Heart left ventricle (tissue), 16 donors: Measurements from ENCODE around the gene VAT1L. TPM values are rescaled to one million over a fixed set of nuclear protein-coding genes. Genes with fewer than 3 reads are reported as not detected.

Experiments used
- ATAC-seq, 4 donors: fragments of 200-7000 bp; cut with Tn5 transposase; one replicate each; pipeline ENCODE4 v1.9.1; 2020 to 2022; ENCODE audit warnings: moderate library complexity in 4 of 4, mild to moderate bottlenecking in 3 of 4, moderate number of reproducible peaks in 1 of 4
- DNase-seq, 5 donors: peaks; one replicate each; pipeline ENCODE4 v3.0.0-alpha.2; 2020
- H3K27ac ChIP-seq, 12 donors: fragments of 200-600 bp; sonication (generic) in 4 of 12; one replicate each; pipeline versions ENCODE4 v1.5.0 to v1.8.0; 2016 to 2022; ENCODE audit warnings: mild to moderate bottlenecking in 2 of 12
- H3K27me3 ChIP-seq, 9 donors: fragments of 200-600 bp; sonication (generic) in 2 of 9; one replicate each; pipeline versions ENCODE4 v1.5.1 to v1.8.0; 2016 to 2022; ENCODE audit warnings: mild to moderate bottlenecking in 3 of 9
- H3K36me3 ChIP-seq, 9 donors: fragments of 200-600 bp; sonication (generic) in 2 of 9; one replicate each; pipeline versions ENCODE4 v1.5.0 to v1.8.0; 2018 to 2022; ENCODE audit warnings: mild to moderate bottlenecking in 2 of 9
- H3K4me1 ChIP-seq, 12 donors: fragments of 200-600 bp; sonication (generic) in 4 of 12; one replicate each; pipeline versions ENCODE4 v1.5.0 to v1.8.0; 2016 to 2022; ENCODE audit warnings: mild to moderate bottlenecking in 3 of 12
- H3K4me3 ChIP-seq, 12 donors: fragments of 200-600 bp; sonication (generic) in 4 of 12; one replicate each; pipeline versions ENCODE4 v1.5.0 to v1.8.0; 2017 to 2022; ENCODE audit warnings: mild to moderate bottlenecking in 9 of 12, moderate library complexity in 4 of 12
- H3K9me3 ChIP-seq, 12 donors: fragments of 200-600 bp; sonication (generic) in 4 of 12; one replicate each; pipeline versions ENCODE4 v1.5.0 to v1.8.0; 2016 to 2022; ENCODE audit warnings: mild to moderate bottlenecking in 1 of 12
- POLR2A ChIP-seq, 2 donors: fragments of 450-650 bp; IDR thresholded peaks; one replicate each; pipeline ENCODE4 v1.6.1; 2017; ENCODE audit warnings: antibody characterized with exemption in 2 of 2, mild to moderate bottlenecking in 2 of 2, moderate library complexity in 2 of 2
- whole genome bisulfite sequencing, 4 donors: extraction: QIAGEN DNeasy Blood & Tissue Kit in 2 of 4; methylation state at CpG; one replicate each; pipeline versions ENCODE4 v1.1.5 to v1.1.7; 2013 to 2018; 5-methylcytosine and 5-hydroxymethylcytosine counted together
- intact Hi-C, 10 donors: fragments of 100-400 bp; cut with DNase I; formaldehyde crosslinking; loops; one replicate each; pipeline versions ENCODE4 v1.11.1 to v1.14.2; 2022
- polyA plus RNA-seq, 2 donors: library from polyadenylated mRNA; stranded (reverse); fragments of 200-250 nt; gene quantifications; one replicate each; pipeline ENCODE4 v1.2.3, GENCODE V29; 2013
- total RNA-seq, 9 donors: library from RNA; depleted of rRNA in 2 of 9; stranded (reverse); fragments of >200 nt in 2 of 9; fragmentation: NEBNext Ultra II Directional in 3 of 9; extraction: Animal tissue kit (Norgen Biotek cat#: 25700) in 3 of 9; gene quantifications; one replicate each; pipeline versions ENCODE4 v1.1.0 to v1.2.4, GENCODE V29; 2016 to 2023
- TF ChIP-seq, protein P1 (sequence below), 12 donors: fragments of 200-600 bp; sonication (generic) in 4 of 12; IDR thresholded peaks; one replicate each; pipeline versions ENCODE4 v1.5.0 to v1.8.0; 2018 to 2022; ENCODE audit warnings: antibody characterized with exemption in 12 of 12, mild to moderate bottlenecking in 5 of 12
- donor health status: ischemic (EF 13 %, LVEDD 7.1; RV severe dilation, severe dysfunction).
- donor health status: healthy with polysubstance abuse.
- donor health status: DM: no; HTN: yes; CAD: no.
- donor health status: DM: no; HTN: no; CAD: no.
- donor health status: ischemic (EF 25% LVEDD 6.9; RV normal size, moderate dysfunction).
- donor health status: ischemic (EF 25% LVEDD 5.7; RV mildly dilated, moderate dysfunction).
- donor health status: healthy.
- donor health status: DM: yes; HTN: yes; CAD: no.
- donor health status: ischemic (EF 35%, LVEDD 5.7; RV mildly dilated, moderate dysfunction).
- donor health status: nonischemic (EF 11% LVEDD 7.7; RV severe dilation, severe dysfunction).
- donor health status: DM: yes; HTN: yes; CAD: no.
- donor health status: PGD.
- donor health status: ischemic (EF 29% LVEDD 5.4; RV normal size, mild dysfunction).
- donor health status: nonischemic (EF 23%, LVEDD 6.1; RV moderate dilation, normal function).

VAT1L gene
- total and polyA plus RNA-seq, 11 donors, result 0.32 to 57.5 (median 11.0) TPM

DNA sequence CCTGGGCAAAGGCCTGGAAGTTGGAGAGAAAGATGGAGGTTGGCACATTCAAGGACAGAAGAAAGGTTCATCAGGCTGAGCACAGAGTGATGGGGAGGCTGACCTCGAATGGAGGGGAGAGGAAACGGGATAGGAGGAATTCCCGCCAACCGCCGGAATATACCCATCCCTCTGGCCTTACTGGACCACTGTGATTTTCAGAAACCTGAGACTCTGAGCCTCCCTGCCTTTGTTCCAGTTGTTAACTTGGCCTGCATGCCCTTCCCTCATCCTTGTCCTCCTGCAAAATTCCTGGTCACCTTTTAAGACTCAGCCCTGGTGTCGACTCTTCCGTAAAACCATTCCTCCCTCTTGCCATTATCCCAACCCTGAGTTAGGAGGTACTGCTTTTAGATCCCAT is 107.6 kb downstream of the VAT1L start:
- intact Hi-C loops, result no loop called here
- H3K9me3 ChIP-seq, result no peaks in the 10 kb centered on the region
- no peak for DNase-seq
- 70 to 76% (median 73%) methylated on average over 7 of the region's 7 CpGs for WGBS, 4 donors
- TF ChIP-seq, protein P1, sequence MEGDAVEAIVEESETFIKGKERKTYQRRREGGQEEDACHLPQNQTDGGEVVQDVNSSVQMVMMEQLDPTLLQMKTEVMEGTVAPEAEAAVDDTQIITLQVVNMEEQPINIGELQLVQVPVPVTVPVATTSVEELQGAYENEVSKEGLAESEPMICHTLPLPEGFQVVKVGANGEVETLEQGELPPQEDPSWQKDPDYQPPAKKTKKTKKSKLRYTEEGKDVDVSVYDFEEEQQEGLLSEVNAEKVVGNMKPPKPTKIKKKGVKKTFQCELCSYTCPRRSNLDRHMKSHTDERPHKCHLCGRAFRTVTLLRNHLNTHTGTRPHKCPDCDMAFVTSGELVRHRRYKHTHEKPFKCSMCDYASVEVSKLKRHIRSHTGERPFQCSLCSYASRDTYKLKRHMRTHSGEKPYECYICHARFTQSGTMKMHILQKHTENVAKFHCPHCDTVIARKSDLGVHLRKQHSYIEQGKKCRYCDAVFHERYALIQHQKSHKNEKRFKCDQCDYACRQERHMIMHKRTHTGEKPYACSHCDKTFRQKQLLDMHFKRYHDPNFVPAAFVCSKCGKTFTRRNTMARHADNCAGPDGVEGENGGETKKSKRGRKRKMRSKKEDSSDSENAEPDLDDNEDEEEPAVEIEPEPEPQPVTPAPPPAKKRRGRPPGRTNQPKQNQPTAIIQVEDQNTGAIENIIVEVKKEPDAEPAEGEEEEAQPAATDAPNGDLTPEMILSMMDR (IDR thresholded peaks at IDR 0.05), result no peak
- no peak for TF ChIP-seq POLR2A (IDR thresholded peaks at IDR 0.05)
- peaks cover 0 to 21% (median 5%) of the 10 kb centered on the region in 12 donors for H3K4me1 ChIP-seq
- no peak for ATAC-seq
- H3K36me3 ChIP-seq, result no peaks in the 10 kb centered on the region
- no peak overlapping the region for H3K4me3 ChIP-seq
- H3K27me3 ChIP-seq, result no peaks in the 10 kb centered on the region
- H3K27ac ChIP-seq, result peak overlapping the region in 1 of 12 donors; percentile 29

DNA sequence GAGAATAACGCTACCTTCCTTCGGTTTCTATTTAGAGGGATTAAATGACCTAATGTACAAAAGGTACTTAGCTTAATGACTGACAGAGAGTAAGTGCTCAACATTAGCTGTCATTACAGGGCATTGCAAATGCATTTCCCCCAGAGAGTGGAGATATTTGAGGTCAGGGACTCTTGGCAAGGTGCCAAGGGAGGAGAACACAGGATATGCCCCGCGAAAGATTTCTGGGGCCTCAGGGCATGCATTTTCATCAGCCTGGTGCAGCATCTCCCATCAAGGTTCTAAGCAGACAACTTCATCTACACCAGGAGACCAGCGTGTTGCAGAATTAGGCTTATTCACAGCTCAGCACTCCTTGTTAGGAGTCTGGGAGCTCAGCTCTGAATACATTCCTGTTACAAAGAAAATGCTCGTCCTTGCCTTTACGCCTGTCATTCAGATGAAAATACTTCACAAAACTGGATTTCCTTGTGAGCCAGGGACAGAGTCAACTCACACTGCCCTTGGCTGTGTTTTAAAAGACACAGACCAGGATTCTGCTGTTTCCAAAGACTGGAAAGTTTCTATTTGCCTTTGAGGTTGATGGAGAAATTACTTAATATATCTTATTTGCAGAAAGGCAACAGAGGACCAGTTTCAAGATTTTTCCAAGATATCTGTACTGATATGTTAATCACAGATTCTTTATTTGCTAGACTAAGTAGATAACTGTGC is 108.2 kb downstream of the VAT1L start:
- peaks cover 0 to 21% (median 5%) of the 10 kb centered on the region in 12 donors for H3K4me1 ChIP-seq
- peak in 2 of 4 donors; percentile 16 to 25 for ATAC-seq
- no peak overlapping the region for H3K4me3 ChIP-seq
- DNase-seq, result no peak
- peak overlapping the region in 1 of 12 donors; percentile 29 for H3K27ac ChIP-seq
- intact Hi-C loops, result no loop called here
- TF ChIP-seq, protein P1 (IDR thresholded peaks at IDR 0.05), result no peak
- TF ChIP-seq POLR2A (IDR thresholded peaks at IDR 0.05), result no peak
- H3K27me3 ChIP-seq, result no peaks in the 10 kb centered on the region
- no peaks in the 10 kb centered on the region for H3K36me3 ChIP-seq
- WGBS, 4 donors, result 25 to 31% (median 27%) methylated on average over 7 of the region's 7 CpGs
- no peaks in the 10 kb centered on the region for H3K9me3 ChIP-seq

DNA sequence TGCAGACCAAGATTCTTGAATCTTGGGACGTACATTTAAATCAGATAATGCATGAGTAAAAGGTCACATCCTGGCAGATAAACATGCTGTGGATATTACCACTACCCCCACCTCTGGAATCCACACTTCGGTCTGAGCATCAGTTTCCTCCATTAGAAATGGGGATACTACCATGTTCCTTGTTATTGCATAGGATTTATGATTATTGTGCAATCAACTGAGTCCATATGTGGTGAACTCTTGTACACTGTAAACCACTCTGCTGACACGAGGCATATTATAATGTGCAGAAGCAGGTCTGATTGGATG is 108.7 kb downstream of the VAT1L start:
- peak overlapping the region in 1 of 12 donors; percentile 29 for H3K27ac ChIP-seq
- TF ChIP-seq, protein P1 (IDR thresholded peaks at IDR 0.05), result no peak
- TF ChIP-seq POLR2A (IDR thresholded peaks at IDR 0.05), result no peak
- ATAC-seq, result no peak

DNA sequence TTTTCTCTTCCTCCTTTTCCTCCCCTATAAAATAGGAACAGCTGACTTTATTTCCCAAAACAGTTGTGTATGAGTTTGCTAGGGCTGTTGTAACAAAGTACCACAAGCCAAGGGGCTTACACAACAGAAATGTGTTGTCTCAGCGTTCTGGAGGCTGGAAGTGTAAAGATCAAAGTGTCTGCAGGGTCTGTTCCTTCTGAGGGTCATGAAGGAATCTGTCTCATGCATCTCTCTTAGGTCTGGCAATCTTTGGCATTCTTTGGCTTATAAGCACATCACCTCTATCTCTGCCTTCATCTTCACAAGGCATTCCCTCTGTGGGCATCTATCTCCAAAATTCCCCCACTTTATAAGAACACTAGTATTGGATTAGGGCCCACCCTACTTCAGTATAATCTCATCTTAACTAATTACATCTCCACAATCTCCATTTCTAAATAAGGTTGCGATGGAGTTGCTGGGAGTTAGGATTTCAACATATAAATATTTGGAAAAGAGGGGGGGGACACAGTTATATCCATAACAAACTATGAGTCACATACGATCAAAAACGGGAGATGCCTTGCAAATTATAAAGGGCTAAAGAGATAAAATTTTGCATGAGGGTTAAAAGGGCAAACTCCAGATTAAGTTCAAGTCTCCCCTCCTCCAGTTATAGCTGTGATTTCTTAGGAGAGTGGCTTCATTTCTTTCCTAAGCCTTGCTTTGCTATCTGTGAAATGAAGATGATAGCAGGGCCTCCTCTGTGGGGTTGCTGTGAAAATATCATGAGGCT is 109.7 kb downstream of the VAT1L start:
- Histone ChIP-seq H3K9me3 (no peaks in the 10 kb centered on the region), H3K4me1 (peaks cover 0 to 21% (median 5%) of the 10 kb centered on the region in 12 donors), H3K36me3 (no peaks in the 10 kb centered on the region), H3K4me3 (no peak overlapping the region), H3K27ac (no peak overlapping the region), H3K27me3 (no peaks in the 10 kb centered on the region)
- TF ChIP-seq, protein P1 (IDR thresholded peaks at IDR 0.05), result no peak
- no peak for TF ChIP-seq POLR2A (IDR thresholded peaks at IDR 0.05)
- ATAC-seq (no peak), DNase-seq (no peak)
- intact Hi-C loops, result no loop called here
- 54 to 80% (median 75%) methylated on average over 4 of the region's 4 CpGs for WGBS, 4 donors

More for the DNA sequence above, 108.7 kb downstream of the VAT1L start:
- Histone ChIP-seq H3K27me3 (no peaks in the 10 kb centered on the region), H3K4me1 (peaks cover 0 to 21% (median 5%) of the 10 kb centered on the region in 12 donors), H3K9me3 (no peaks in the 10 kb centered on the region), H3K4me3 (no peak overlapping the region), H3K36me3 (no peaks in the 10 kb centered on the region)
- WGBS, 4 donors, result 41 to 51% (median 45%) methylated on average over 3 of the region's 3 CpGs
- DNase-seq, result no peak
- intact Hi-C loops, result no loop called here
